CD4-positive, CD25-positive, alpha-beta regulatory T cell (primary cell): ENCODE measurements around the gene NCR2. TPM values are rescaled to one million over a fixed set of nuclear protein-coding genes. Genes with fewer than 3 reads are reported as not detected.
"Not testable (repeated sequence)": the region's sequence is repeated elsewhere in the genome, so short reads cannot be mapped to it uniquely, and the experiment has no call there.

Source experiments
- ATAC-seq, 2 donors: fragments of 150-1000 bp; cut with Tn5 transposase; one replicate each; pipeline ENCODE4 v1.10.0; 2021; ENCODE audit warnings: low read depth in 2 of 2, moderate number of reproducible peaks in 2 of 2, moderate library complexity in 1 of 2
- DNase-seq, 3 donors: peaks; one replicate each; pipeline versions ENCODE4 v3.0.0 to v3.0.0-alpha.2; 2012 to 2022; ENCODE audit warnings: mixed read lengths in 1 of 3
- H3K27ac ChIP-seq: one replicate; pipeline ENCODE4 v1.7.0; 2013; ENCODE audit warnings: mild to moderate bottlenecking, low read length; ENCODE audit not compliant: insufficient read depth, poor library complexity, severe bottlenecking
- H3K27me3 ChIP-seq: one replicate; pipeline ENCODE4 v1.7.0; 2013; ENCODE audit warnings: low read length; ENCODE audit not compliant: control insufficient read depth, insufficient read depth
- H3K36me3 ChIP-seq: one replicate; pipeline ENCODE4 v1.7.0; 2013; ENCODE audit warnings: mild to moderate bottlenecking, low read length, moderate library complexity; ENCODE audit not compliant: control insufficient read depth, insufficient read depth
- H3K4me1 ChIP-seq: 2 replicates; pipeline ENCODE4 v1.7.0; 2013; ENCODE audit warnings: mild to moderate bottlenecking, low read length; ENCODE audit not compliant: insufficient read depth, control insufficient read depth, poor library complexity, severe bottlenecking
- H3K4me3 ChIP-seq: one replicate; pipeline ENCODE4 v1.7.0; 2013; ENCODE audit warnings: low read depth, mild to moderate bottlenecking, low read length, moderate library complexity
- H3K9me3 ChIP-seq, 2 experiments: 1 replicate in 1 of 2; 2 replicates in 1 of 2; pipeline ENCODE4 v1.7.0; 2013; ENCODE audit warnings: low read length in 2 of 2, mild to moderate bottlenecking in 1 of 2, moderate library complexity in 1 of 2; ENCODE audit not compliant: control insufficient read depth in 2 of 2
- H3K27ac Mint-ChIP-seq, 3 donors: one replicate each; pipeline ENCODE4 v1.8.0; 2020 to 2022; ENCODE audit warnings: mild to moderate bottlenecking in 3 of 3, mixed read lengths in 3 of 3, moderate library complexity in 2 of 3
- H3K27me3 Mint-ChIP-seq: one replicate; pipeline ENCODE4 v1.8.0; 2022; ENCODE audit warnings: mild to moderate bottlenecking, mixed read lengths
- H3K36me3 Mint-ChIP-seq: one replicate; pipeline ENCODE4 v1.8.0; 2020; ENCODE audit warnings: mixed read lengths
- H3K4me1 Mint-ChIP-seq, 4 donors: one replicate each; pipeline ENCODE4 v1.8.0; 2020 to 2022; ENCODE audit warnings: mixed read lengths in 4 of 4, mild to moderate bottlenecking in 1 of 4
- H3K4me3 Mint-ChIP-seq, 4 donors: one replicate each; pipeline ENCODE4 v1.8.0; 2020 to 2022; ENCODE audit warnings: mild to moderate bottlenecking in 4 of 4, mixed read lengths in 4 of 4, moderate library complexity in 3 of 4
- H3K9me3 Mint-ChIP-seq, 7 donors: one replicate each; pipeline ENCODE4 v1.8.0; 2020 to 2022; ENCODE audit warnings: mixed read lengths in 7 of 7, mild to moderate bottlenecking in 3 of 7, moderate library complexity in 2 of 7
- polyA plus RNA-seq, 4 donors: library from polyadenylated mRNA; unstranded; fragments of 300-500 nt; fragmentation: Illumina TruSeq; gene quantifications; one replicate each; pipeline ENCODE4 v1.2.3, GENCODE V29; 2021
- total RNA-seq: library from RNA; stranded (reverse); gene quantifications from one replicate; pipeline ENCODE4 v1.2.3, GENCODE V29; 2022

NCR2 gene
- total and polyA plus RNA-seq, 5 donors from 2014 or later, result not detected

DNA sequence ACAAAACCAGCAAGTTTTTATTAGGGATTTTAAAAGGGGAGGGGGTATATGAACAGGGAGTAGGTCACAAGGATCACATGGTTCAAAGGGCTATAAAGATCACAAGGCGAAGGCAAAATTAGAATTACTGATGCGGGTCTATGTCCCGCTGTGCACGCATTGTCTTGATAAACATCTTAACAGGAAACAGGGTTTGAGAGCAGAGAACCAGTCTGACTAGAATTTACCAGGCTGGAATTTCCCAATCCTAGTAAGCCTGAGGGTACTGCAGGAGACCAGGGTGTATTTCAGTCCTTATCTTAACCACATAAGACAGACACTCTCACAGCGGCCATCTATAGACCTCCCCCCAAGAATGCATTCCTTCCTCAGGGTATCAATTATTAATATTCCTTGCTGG is 38.2 kb upstream of the NCR2 start:
- not testable (repeated sequence) for H3K27ac ChIP-seq, H3K9me3 Mint-ChIP-seq, H3K27ac Mint-ChIP-seq, H3K36me3 Mint-ChIP-seq, H3K9me3 ChIP-seq, H3K36me3 ChIP-seq, H3K27me3 Mint-ChIP-seq, H3K4me3 ChIP-seq, H3K4me3 Mint-ChIP-seq, DNase-seq, ATAC-seq, H3K27me3 ChIP-seq
- H3K4me1 Mint-ChIP-seq, result peaks cover 8 to 44% (median 22%) of the 10 kb centered on the region in 4 donors
- peaks cover 17% of the 10 kb centered on the region for H3K4me1 ChIP-seq

DNA sequence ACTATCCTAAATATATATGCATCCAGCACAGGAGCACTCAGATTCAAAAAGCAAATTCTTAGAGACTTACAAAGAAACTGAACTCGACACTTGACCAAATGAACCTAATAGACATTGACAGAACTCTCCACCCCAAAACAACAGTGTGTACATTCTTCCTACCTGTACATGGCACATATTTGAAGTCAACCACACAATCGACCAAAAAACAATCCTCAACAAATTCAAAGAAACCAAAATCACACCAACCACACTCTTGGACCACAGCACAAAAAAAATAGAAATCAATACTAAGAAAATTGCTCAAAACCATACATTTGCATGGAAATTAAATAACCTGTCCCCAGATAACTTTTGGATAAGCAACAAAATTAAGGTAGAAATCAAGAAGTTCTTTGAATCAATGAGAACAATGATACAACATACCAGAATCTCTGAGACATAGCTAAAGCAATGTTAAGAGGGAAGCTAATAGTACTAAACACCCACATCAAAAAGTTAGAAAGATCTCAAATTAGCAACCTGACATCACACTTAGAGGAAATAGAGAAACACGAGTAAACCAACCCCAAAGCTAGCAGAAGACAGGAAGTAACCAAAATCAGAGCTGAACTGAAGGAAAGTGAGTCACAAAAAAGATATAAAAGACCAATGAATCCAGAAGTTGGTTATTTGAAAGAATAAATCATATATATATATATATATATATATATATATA is 36.5 kb upstream of the NCR2 start:
- Histone ChIP-seq H3K27ac (peak overlapping the region; percentile 48), H3K9me3 (no peaks in the 10 kb centered on the region), H3K4me1 (peaks cover 17% of the 10 kb centered on the region), H3K27me3 (peaks cover 6% of the 10 kb centered on the region), H3K36me3 (no peaks in the 10 kb centered on the region), H3K4me3 (peak overlapping the region; percentile 1)
- DNase-seq (peak in 2 of 3 donors; percentile 76 to 82), ATAC-seq (peak; percentile 91 to 92)
- Mint-ChIP-seq H3K4me3 (peak overlapping the region in 3 of 4 donors; percentile 51 to 86 (median 66)), H3K9me3 (peaks cover 3 to 11% (median 5%) of the 10 kb centered on the region in 7 donors), H3K4me1 (peaks cover 8 to 48% (median 22%) of the 10 kb centered on the region in 4 donors), H3K27me3 (peaks cover 4% of the 10 kb centered on the region), H3K36me3 (no peaks in the 10 kb centered on the region), H3K27ac (peak overlapping the region; percentile 0 to 86 (median 80))

DNA sequence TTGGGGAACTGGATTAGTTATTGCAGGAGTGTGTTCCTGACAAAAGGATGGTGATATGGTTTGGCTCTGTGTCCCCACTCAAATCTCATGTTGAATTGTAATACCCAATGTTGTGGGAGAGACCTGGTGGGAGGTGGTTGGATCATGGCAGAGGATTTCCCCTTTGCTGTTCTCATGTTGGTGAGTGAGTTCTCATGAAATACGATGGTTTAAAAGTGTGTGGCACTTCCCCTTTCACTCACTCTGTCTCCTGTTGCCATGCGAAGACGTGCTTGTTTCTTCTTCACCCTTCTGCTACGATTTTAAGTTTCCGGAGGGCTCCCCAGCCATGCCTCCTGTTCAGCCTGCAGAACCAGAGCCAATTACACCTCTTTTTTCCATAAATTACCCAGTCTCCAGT is 32.8 kb upstream of the NCR2 start:
- peaks cover 9% of the 10 kb centered on the region for H3K27me3 Mint-ChIP-seq
- peaks cover 0 to 8% (median 3%) of the 10 kb centered on the region in 7 donors for H3K9me3 Mint-ChIP-seq
- Histone ChIP-seq H3K9me3 (no peaks in the 10 kb centered on the region), H3K4me3 (no peak overlapping the region), H3K4me1 (peaks cover 17% of the 10 kb centered on the region), H3K27ac (no peak overlapping the region), H3K27me3 (peaks cover 9% of the 10 kb centered on the region), H3K36me3 (no peaks in the 10 kb centered on the region)
- H3K4me3 Mint-ChIP-seq, result no peak overlapping the region
- no peaks in the 10 kb centered on the region for H3K36me3 Mint-ChIP-seq
- H3K4me1 Mint-ChIP-seq, result peaks cover 8 to 41% (median 25%) of the 10 kb centered on the region in 4 donors
- no peak for ATAC-seq
- no peak overlapping the region for H3K27ac Mint-ChIP-seq
- DNase-seq, result no peak

DNA sequence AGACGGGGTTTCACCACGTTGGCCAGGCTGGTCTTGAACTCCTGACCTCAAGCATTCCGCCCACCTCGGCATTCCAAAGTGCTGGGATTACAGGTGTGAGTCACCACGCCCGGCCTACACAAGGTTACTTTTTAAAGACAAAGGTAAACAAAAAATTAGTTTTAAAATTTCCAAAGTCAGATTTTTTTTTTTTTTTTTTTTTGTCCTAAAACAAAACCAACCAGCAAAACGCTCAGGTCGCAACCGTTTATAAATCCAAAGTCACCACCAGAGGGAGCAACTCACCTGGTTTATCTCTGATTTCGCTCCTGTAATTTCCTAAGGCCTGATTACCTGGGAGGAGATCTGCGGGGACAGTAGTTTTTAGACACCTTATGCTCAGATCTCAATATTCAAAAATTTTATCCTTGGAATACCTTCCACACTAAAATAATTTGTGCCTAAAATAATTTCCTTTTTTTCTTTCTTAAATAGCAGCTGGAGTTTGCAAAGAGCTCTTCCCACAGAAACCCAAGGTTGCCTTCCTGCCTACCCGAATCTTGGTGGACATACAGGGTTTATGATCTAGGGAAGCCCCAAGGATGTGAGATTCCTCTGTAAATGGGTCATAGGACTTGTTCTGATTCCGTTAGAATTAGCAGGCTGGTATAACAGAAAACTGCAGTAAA is 29.1 kb upstream of the NCR2 start:
- H3K27me3 Mint-ChIP-seq, result peaks cover 22% of the 10 kb centered on the region
- peaks cover 12% of the 10 kb centered on the region for H3K27me3 ChIP-seq
- DNase-seq (peak; percentile 16 to 67 (median 44)), ATAC-seq (no peak)
- H3K4me3 ChIP-seq, result no peak overlapping the region
- no peak overlapping the region for H3K4me3 Mint-ChIP-seq
- no peaks in the 10 kb centered on the region for H3K36me3 ChIP-seq
- no peaks in the 10 kb centered on the region for H3K36me3 Mint-ChIP-seq
- H3K4me1 Mint-ChIP-seq, result peaks cover 0 to 9% (median 4%) of the 10 kb centered on the region in 4 donors
- H3K9me3 ChIP-seq, result no peaks in the 10 kb centered on the region
- no peak overlapping the region for H3K27ac ChIP-seq
- H3K4me1 ChIP-seq, result no peaks in the 10 kb centered on the region
- no peak overlapping the region for H3K27ac Mint-ChIP-seq
- peaks cover 0 to 5% (median 0%) of the 10 kb centered on the region in 7 donors for H3K9me3 Mint-ChIP-seq

DNA sequence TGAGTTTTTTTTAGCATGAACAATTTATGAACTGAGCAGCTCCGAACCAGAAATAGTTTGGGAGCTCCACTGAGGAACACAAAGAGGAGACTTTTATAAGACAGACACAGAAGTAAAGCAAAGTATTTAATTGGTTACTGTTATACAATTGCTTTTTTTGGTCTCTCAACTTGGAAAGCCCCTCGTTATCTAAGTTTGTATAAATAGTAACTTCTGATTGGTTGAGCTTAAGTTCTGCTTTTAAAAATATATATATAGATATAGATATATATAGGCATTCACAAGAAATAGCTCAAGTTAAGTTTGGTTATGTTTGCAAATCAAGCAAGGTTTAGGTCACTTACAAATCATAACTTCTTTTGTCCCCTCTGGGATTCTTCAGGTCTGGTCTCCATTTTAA is 20.2 kb upstream of the NCR2 start:
- H3K27ac Mint-ChIP-seq, result no peak overlapping the region
- Histone ChIP-seq H3K36me3 (no peaks in the 10 kb centered on the region), H3K4me1 (peaks cover 12% of the 10 kb centered on the region), H3K27me3 (peaks cover 27% of the 10 kb centered on the region), H3K9me3 (no peaks in the 10 kb centered on the region), H3K4me3 (no peak overlapping the region), H3K27ac (no peak overlapping the region)
- H3K4me3 Mint-ChIP-seq, result no peak overlapping the region
- DNase-seq (no peak), ATAC-seq (no peak)
- no peaks in the 10 kb centered on the region for H3K9me3 Mint-ChIP-seq
- H3K36me3 Mint-ChIP-seq, result no peaks in the 10 kb centered on the region
- H3K4me1 Mint-ChIP-seq, result peaks cover 0 to 15% (median 8%) of the 10 kb centered on the region in 4 donors
- H3K27me3 Mint-ChIP-seq, result peaks cover 57% of the 10 kb centered on the region

DNA sequence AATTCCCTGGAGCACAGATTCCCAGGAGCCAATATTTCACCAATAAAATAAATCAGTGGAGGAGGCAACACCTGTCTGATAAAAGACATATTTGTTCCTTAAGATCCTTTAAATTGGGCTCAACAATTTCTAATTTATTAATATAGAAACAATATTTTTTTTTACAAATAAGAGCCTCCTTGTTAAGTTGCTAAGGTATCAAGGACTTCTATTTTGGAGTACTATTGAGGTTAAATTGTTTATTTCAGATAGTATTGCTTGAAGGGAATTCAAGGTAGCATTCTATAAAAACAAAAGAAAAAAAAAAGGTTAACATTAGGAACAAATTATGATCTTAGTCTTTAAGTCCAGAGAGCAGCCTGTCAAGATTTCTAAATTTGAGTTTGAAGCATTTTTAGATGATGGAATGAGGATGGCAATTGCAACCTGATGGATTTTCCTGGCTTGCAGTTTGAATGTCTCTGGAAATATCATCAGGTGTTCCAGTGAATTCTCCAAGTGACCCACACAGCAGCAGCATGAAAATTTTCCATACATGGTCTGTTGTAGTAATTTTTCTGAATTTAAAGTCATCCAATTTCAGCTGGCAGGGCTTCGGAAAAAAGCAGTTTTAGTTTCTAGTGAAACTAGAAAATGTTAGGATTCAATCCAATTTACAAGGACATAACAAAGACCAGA is 19.3 kb upstream of the NCR2 start:
- peaks cover 25% of the 10 kb centered on the region for H3K27me3 ChIP-seq
- H3K4me3 ChIP-seq, result no peak overlapping the region
- DNase-seq (no peak), ATAC-seq (no peak)
- no peaks in the 10 kb centered on the region for H3K9me3 Mint-ChIP-seq
- no peaks in the 10 kb centered on the region for H3K9me3 ChIP-seq
- peaks cover 12% of the 10 kb centered on the region for H3K4me1 ChIP-seq
- no peaks in the 10 kb centered on the region for H3K36me3 Mint-ChIP-seq
- no peaks in the 10 kb centered on the region for H3K36me3 ChIP-seq
- H3K4me1 Mint-ChIP-seq, result peaks cover 0 to 15% (median 8%) of the 10 kb centered on the region in 4 donors
- no peak overlapping the region for H3K27ac Mint-ChIP-seq
- no peak overlapping the region for H3K27ac ChIP-seq
- no peak overlapping the region for H3K4me3 Mint-ChIP-seq
- peaks cover 59% of the 10 kb centered on the region for H3K27me3 Mint-ChIP-seq

DNA sequence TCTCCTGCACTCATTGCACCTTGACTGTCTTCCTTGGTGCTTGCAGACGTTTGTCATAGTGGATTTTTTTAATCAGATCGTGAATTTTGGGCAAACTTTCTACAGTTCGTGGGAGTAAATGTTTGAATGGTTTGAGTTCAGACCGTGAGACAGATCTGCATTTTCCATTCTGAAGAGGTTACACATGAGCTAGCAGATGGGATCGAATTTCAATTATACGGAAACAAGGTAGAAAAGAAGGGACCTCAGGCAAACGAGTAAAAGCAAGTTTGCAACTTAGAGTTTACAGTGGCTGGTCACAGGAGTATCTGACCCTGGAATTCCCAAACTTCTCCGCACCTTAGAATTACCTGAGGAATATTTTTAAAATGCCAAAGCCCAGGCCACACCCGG is 17.2 kb upstream of the NCR2 start:
- H3K27ac Mint-ChIP-seq, result peak overlapping the region in 1 of 3 donors; percentile 28
- DNase-seq (no peak), ATAC-seq (no peak)
- peak overlapping the region in 1 of 4 donors; percentile 63 for H3K4me3 Mint-ChIP-seq
- no peaks in the 10 kb centered on the region for H3K36me3 Mint-ChIP-seq
- no peak overlapping the region for H3K4me3 ChIP-seq
- H3K27ac ChIP-seq, result no peak overlapping the region
- peaks cover 0 to 15% (median 8%) of the 10 kb centered on the region in 4 donors for H3K4me1 Mint-ChIP-seq
- H3K27me3 Mint-ChIP-seq, result peaks cover 51% of the 10 kb centered on the region
- H3K27me3 ChIP-seq, result peaks cover 22% of the 10 kb centered on the region
- no peaks in the 10 kb centered on the region for H3K9me3 Mint-ChIP-seq
- no peaks in the 10 kb centered on the region for H3K9me3 ChIP-seq
- peaks cover 12% of the 10 kb centered on the region for H3K4me1 ChIP-seq
- no peaks in the 10 kb centered on the region for H3K36me3 ChIP-seq
